ENCODE data around the gene ART1. TPM values are rescaled to one million over a fixed set of nuclear protein-coding genes. Genes with fewer than 3 reads are reported as not detected.

The ART1 gene
- total and polyA plus RNA-seq, 2 donors (not counting 3 experiments of a cell fraction or from before 2014, with no cell fraction given): not detected

DNA sequence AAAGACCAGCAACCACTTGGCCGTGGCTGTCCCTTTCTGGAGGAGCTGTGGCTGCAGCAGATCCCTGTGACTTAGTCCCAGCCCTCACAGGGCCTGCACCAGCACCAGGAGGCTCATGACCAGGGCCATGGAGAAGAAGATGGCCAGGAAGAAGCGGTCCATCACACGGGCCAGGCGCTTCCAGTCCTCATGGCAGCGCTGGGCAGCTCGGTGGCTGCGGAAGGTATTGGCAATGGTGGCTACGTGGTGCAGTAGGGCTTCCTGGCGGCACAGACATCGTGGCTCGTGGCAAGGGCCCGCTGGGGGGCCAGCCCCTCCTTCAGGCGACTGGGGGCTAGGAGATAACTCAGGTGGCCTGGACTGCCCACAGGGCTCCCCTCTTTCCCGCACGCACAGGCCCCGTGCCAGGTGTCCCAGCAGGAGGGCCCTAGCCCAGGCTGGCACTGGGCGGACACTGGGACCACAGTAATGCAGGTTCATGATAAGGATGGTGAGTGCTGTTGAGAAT, 21.1 kb downstream of the ART1 start:
- Histone ChIP-seq H3K4me3 (replicated peaks in 1 of 3; ENCODE audit: insufficient read depth in 1 of 3, low read depth in 1 of 3, low read length in 3 of 3) (no peak overlapping the region), H3K9me3 (replicated peaks; ENCODE audit: control insufficient read depth, insufficient read depth, low read length) (no peaks in the 10 kb centered on the region), H3K27ac (ENCODE audit: insufficient read depth, low read depth, low read length) (no peak overlapping the region), H3K9ac (replicated peaks; ENCODE audit: extremely low read depth, insufficient read depth, low read length) (no peak overlapping the region), H3K4me2 (ENCODE audit: insufficient read depth, low read length) (no peak overlapping the region), H3K9me1 (replicated peaks; ENCODE audit: control insufficient read depth, extremely low read depth, insufficient read depth, low read length) (no peaks in the 10 kb centered on the region), H3K4me1 (ENCODE audit: control insufficient read depth, extremely low read depth, insufficient read depth, low read length) (no peaks in the 10 kb centered on the region), H3K79me2 (ENCODE audit: control insufficient read depth, insufficient read depth, low read length) (no peaks in the 10 kb centered on the region), H4K20me1 (replicated peaks; ENCODE audit: control insufficient read depth, extremely low read depth, insufficient read depth, low read length) (no peaks in the 10 kb centered on the region), H2AFZ (ENCODE audit: low read depth, low read length) (no peak overlapping the region), H3K36me3 (ENCODE audit: control insufficient read depth in 2 of 2, extremely low read depth in 1 of 2, insufficient read depth in 2 of 2, low read length in 2 of 2) (peaks cover 0 to 16% of the 10 kb centered on the region in 2 experiments), H3K27me3 (ENCODE audit: control insufficient read depth in 2 of 2, insufficient read depth in 2 of 2, low read length in 2 of 2) (no peaks in the 10 kb centered on the region)
- POLR2A ChIA-PET: no interaction called here
- DNase-seq (ENCODE audit: low read depth, low spot score) (no peak), FAIRE-seq (no peak)
- CTCF ChIA-PET: no interaction called here
- intact Hi-C loops (cut with micrococcal nuclease): no loop called here
- no TSS peak for BruUV-seq (replicated peaks)
- dilution Hi-C loops (cut with MboI; ENCODE audit: extremely low pct_ligation_motif_present, low sequenced_read_pairs): no loop called here
- TF ChIP-seq POLR2AphosphoS5 (IDR thresholded peaks at IDR 0.05; ENCODE audit: insufficient read depth, low read depth, low read length): no peak
- TF ChIP-seq, protein P1, sequence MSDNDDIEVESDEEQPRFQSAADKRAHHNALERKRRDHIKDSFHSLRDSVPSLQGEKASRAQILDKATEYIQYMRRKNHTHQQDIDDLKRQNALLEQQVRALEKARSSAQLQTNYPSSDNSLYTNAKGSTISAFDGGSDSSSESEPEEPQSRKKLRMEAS (IDR thresholded peaks at IDR 0.05; ENCODE audit: insufficient read depth, insufficient read length): no peak
- TF ChIP-seq MYC (IDR thresholded peaks at IDR 0.05; ENCODE audit: low read depth, low read length): no peak
- TF ChIP-seq FOS (IDR thresholded peaks at IDR 0.05; ENCODE audit: borderline replicate concordance, insufficient read depth, low read length): no peak
- no peak for TF ChIP-seq EZH2 (IDR thresholded peaks at IDR 0.05; ENCODE audit: borderline replicate concordance, low read depth, low read length, severe bottlenecking)
- no peak for TF ChIP-seq POLR2A (IDR thresholded peaks at IDR 0.05; ENCODE audit: low read depth, low read length)
- TF ChIP-seq, protein P2, sequence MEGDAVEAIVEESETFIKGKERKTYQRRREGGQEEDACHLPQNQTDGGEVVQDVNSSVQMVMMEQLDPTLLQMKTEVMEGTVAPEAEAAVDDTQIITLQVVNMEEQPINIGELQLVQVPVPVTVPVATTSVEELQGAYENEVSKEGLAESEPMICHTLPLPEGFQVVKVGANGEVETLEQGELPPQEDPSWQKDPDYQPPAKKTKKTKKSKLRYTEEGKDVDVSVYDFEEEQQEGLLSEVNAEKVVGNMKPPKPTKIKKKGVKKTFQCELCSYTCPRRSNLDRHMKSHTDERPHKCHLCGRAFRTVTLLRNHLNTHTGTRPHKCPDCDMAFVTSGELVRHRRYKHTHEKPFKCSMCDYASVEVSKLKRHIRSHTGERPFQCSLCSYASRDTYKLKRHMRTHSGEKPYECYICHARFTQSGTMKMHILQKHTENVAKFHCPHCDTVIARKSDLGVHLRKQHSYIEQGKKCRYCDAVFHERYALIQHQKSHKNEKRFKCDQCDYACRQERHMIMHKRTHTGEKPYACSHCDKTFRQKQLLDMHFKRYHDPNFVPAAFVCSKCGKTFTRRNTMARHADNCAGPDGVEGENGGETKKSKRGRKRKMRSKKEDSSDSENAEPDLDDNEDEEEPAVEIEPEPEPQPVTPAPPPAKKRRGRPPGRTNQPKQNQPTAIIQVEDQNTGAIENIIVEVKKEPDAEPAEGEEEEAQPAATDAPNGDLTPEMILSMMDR (IDR thresholded peaks at IDR 0.05; ENCODE audit: extremely low read depth in 1 of 2, insufficient read depth in 1 of 2, low read depth in 1 of 2, low read length in 2 of 2): no peak

Measured in endothelial cell of umbilical vein (primary cell).